SW480 (cell line): ENCODE data around the gene SRCAP.
"Not testable (repeated sequence)": the region's sequence is repeated elsewhere in the genome, so short reads cannot be mapped to it uniquely, and the experiment has no call there.

ENCODE experiments used
- DNase-seq: peaks from one replicate; pipeline ENCODE4 v3.0.0-alpha.2; 2016; ENCODE audit warnings: low spot score

Gene SRCAP

DNA sequence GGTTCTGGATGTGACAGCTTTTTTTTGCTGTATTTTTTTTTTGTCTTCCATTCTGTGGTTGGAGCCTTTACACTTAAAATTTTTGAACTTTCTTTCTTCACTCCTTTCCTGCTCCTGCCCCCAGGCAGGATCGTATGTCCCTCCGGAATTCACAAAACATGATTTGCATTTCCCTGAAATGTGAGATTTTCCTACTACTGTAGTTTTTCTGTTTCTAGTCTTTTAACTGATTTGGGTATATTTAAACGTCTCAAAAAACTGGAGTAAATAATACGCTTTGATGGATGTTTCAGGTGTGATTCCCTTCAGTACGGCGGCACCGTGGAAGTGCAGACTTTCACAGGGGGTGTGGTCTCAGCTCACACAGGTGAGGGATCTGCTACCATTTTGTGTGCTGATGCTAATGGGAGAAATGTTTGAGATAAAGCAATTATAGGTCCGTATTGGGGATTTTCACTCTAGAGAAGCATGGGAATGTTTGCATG, 686 bp downstream of the SRCAP start:
- no peak for DNase-seq

DNA sequence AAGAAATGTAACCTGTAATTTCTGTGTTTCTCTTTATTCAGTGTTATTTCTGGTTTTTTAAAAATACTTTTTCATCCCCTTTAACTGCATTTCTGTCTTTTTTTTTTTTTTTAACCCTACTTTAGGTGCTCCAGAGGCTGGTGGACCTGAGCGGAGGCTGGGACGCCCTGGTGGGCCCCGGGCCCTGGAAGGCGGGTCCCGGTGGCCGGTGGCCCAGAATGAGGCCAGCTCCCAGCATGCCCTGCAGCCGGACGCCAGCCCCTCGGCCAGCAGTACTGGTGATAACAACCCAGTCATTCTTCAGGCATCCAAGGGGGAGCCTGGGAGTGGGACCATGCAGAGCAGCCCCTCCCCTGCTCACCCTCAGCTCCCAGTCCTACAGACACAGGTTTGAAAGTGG, 1.5 kb downstream of the SRCAP start:
- no peak for DNase-seq

- no peak for DNase-seq
These were observed 2.0 kb downstream of the SRCAP start for GRCh38 chr16:30700971-30701370.

GRCh38 chr16:30703071-30703470, 4.1 kb downstream of the SRCAP start:
- not testable (repeated sequence) for DNase-seq

- DNase-seq, result no peak
These were observed 5.0 kb downstream of the SRCAP start for GRCh38 chr16:30703971-30704370.

- no peak for DNase-seq
These were observed 7.1 kb downstream of the SRCAP start for GRCh38 chr16:30706046-30706445.

DNA sequence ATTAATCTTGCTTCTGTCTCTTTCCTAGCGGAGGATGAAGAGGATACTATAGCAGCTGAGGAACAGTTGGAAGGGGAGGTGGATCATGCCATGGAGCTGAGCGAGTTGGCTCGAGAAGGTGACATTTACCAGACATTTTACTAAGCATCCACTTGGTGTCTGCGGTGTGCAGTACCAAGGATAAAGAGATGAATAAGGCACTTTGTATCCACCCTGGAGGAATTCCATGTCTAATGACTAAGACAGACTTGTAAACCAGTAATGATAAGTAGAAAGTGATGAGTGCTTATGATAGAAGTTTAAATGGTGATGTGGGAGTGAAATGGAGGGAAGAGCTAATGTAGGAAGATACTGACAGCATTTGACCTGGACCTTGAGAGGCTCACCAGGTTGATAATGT, 12.0 kb downstream of the SRCAP start:
- no peak for DNase-seq

DNA sequence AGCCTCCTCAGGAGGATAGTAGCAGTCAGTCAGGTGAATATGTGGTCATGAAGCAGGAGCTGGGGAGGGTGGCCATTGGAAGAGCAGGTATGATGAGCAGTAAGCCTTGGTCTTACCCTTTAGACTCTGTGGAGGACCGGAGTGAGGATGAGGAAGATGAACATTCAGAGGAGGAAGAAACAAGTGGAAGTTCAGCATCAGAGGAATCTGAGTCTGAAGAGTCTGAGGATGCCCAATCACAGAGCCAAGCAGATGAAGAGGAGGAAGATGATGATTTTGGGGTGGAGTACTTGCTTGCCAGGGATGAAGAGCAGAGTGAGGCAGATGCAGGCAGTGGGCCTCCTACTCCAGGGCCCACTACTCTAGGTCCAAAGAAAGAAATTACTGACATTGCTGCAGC, 12.7 kb downstream of the SRCAP start:
- DNase-seq, result no peak

GRCh38 chr16:30715750-30716445, 16.9 kb downstream of the SRCAP start:
- DNase-seq, result no peak

DNA sequence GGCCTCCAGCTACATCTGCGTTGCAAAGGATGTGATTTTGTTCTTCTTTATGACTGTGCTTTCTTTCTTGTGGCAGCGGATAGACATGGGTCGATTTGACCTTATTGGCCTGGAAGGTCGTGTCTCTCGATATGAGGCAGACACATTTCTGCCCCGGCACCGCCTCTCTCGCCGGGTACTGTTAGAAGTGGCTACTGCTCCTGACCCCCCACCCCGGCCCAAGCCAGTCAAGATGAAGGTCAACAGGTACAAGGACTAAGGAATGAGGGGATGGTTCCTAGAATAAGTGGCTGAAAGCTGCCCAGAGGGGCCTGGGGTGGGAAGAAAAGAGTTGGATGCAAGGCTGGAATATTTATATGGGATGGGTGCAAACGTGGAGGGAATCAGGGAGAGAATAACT, 21.1 kb downstream of the SRCAP start:
- no peak for DNase-seq

- no peak for DNase-seq
These were observed 21.7 kb downstream of the SRCAP start for GRCh38 chr16:30720694-30721093.

DNA sequence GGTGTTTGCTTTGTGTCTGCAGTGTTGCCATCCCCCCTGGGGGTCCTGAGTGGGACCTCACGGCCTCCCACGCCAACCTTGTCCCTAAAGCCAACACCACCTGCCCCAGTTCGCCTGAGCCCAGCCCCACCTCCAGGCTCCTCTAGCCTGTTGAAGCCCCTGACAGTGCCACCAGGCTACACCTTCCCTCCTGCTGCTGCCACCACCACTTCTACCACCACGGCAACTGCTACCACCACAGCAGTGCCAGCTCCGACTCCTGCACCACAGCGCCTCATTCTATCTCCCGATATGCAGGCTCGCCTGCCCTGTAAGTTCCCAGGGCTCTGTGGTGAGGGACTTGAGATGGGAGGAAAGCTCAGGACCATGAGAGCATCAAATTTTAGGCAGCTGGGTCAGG, 22.2 kb downstream of the SRCAP start:
- no peak for DNase-seq

- DNase-seq, result no peak
These were observed 22.6 kb downstream of the SRCAP start for GRCh38 chr16:30721606-30722005.

DNA sequence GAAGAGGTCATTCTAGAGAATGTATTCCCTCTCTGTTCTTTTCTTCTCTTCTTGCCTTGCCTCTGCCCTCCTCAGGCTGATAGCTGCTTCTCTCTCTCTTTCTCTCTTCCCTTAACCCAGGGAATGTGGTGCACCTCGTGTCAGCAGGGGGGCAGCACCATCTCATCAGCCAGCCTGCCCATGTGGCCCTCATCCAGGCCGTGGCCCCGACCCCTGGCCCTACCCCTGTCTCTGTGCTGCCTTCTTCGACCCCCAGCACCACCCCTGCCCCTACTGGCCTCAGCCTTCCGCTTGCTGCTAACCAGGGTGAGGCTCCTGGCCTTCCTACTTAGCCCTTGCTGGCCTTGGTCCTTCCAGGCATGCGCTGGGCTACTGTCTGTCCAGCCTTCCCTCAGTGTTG, 23.5 kb downstream of the SRCAP start:
- no peak for DNase-seq

- no peak for DNase-seq
These were observed 23.9 kb downstream of the SRCAP start for GRCh38 chr16:30722916-30723315.

GRCh38 chr16:30723725-30724355, 24.9 kb downstream of the SRCAP start:
- DNase-seq, result no peak

GRCh38 chr16:30724641-30725417, 25.9 kb downstream of the SRCAP start:
- DNase-seq, result no peak

DNA sequence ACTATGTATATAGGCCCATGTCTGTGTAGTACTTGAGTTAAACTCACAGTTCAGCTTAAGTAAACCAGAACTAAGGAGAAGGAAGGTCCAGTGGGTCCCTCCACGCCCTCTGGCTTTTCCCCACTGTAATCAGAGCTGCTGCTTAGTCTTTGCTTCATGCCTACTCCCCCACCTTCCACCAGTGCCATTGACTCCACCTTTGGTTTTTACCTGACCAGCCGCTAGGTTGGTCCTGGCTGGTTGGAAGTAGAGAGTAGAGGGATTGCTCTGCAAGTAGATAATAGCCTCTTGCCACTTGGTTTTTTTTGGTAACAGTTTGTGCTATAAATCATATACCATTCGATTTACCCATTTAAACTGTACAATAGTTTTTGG, 26.4 kb downstream of the SRCAP start:
- DNase-seq, result no peak

DNA sequence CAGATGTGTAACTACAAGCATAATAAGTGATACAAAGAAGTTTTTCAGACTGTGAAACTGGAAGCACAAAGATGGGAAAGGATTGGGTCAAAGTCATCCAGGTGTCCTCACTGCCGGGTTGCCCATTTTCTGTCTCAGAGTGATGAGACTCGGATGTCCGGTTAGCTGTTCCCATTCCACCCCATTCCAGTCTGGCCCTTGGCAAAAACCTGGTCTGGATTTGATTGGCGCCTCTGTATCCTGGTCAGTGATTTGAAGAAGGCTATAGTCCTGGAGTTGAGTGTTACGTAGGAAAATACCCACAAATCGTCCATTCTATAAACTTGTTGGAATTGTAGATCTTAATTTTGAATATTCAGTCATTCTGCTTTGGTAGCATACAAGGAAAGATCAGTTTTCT, 29.4 kb downstream of the SRCAP start:
- no peak for DNase-seq

- DNase-seq, result no peak
These were observed 30.1 kb downstream of the SRCAP start for GRCh38 chr16:30728899-30729672.

GRCh38 chr16:30731411-30731810, 32.4 kb downstream of the SRCAP start:
- no peak for DNase-seq
